Testis (tissue), 2 donors: Measurements from ENCODE around the gene ANKRD33B.

Source experiments
- CTCF ChIP-seq, 3 experiments: fragments of 450-650 bp in 2 of 3; fragments of 200-600 bp in 1 of 3; sonication (generic) in 1 of 3; IDR thresholded peaks; one replicate each; pipeline ENCODE4 v1.5.1; 2016 to 2019; ENCODE audit warnings: antibody characterized with exemption in 3 of 3, mild to moderate bottlenecking in 2 of 3, moderate library complexity in 1 of 3
- POLR2A ChIP-seq: fragments of 450-650 bp; IDR thresholded peaks from one replicate; pipeline ENCODE4 v1.6.1; 2017; ENCODE audit warnings: antibody characterized with exemption, mild to moderate bottlenecking, moderate library complexity

- TF ChIP-seq CTCF (IDR thresholded peaks at IDR 0.05) (no peak), POLR2A (no peak)
Observed at GRCh38 chr5:10604975-10605374, 41.1 kb downstream of the ANKRD33B start.
